Stimulated activated CD4-positive, alpha-beta T cell treated with anti-CD3 and anti-CD28 coated beads, Interleukin-4, amount 100 ng/mL, for 48 hours (primary cell): ENCODE measurements around the gene FREM1.

ENCODE experiments used
- DNase-seq, 2 donors: peaks; one replicate each; pipeline ENCODE4 v3.0.0-alpha.2; 2020; ENCODE audit warnings: low read depth in 2 of 2

FREM1 gene

GRCh38 chr9:14909601-14909960, 647 bp downstream of the FREM1 start:
- DNase-seq, result no peak

- DNase-seq, result no peak
Measured at GRCh38 chr9:14909181-14909580, 1.0 kb downstream of the FREM1 start.

GRCh38 chr9:14908295-14909180, 1.7 kb downstream of the FREM1 start:
- DNase-seq, result no peak

GRCh38 chr9:14907696-14908095, 2.5 kb downstream of the FREM1 start:
- no peak for DNase-seq

GRCh38 chr9:14907360-14907685, 2.9 kb downstream of the FREM1 start:
- no peak for DNase-seq

- DNase-seq, result no peak
Measured at GRCh38 chr9:14906644-14907359, 3.4 kb downstream of the FREM1 start.

- no peak for DNase-seq
Measured at GRCh38 chr9:14906000-14906399, 4.2 kb downstream of the FREM1 start.

- DNase-seq, result no peak
Measured at GRCh38 chr9:14903040-14903439, 7.2 kb downstream of the FREM1 start.

GRCh38 chr9:14902561-14902960, 7.7 kb downstream of the FREM1 start:
- no peak for DNase-seq

GRCh38 chr9:14899815-14900193, 10.4 kb downstream of the FREM1 start:
- no peak for DNase-seq

GRCh38 chr9:14899042-14899814, 11.0 kb downstream of the FREM1 start:
- DNase-seq, result no peak

- no peak for DNase-seq
Measured at GRCh38 chr9:14895806-14896205, 14.4 kb downstream of the FREM1 start.

GRCh38 chr9:14893280-14893679, 16.9 kb downstream of the FREM1 start:
- no peak for DNase-seq

GRCh38 chr9:14891332-14891731, 18.9 kb downstream of the FREM1 start:
- DNase-seq, result no peak

- DNase-seq, result no peak
Measured at GRCh38 chr9:14889451-14889850, 20.8 kb downstream of the FREM1 start.

GRCh38 chr9:14888875-14889274, 21.4 kb downstream of the FREM1 start:
- no peak for DNase-seq

- no peak for DNase-seq
Measured at GRCh38 chr9:14888272-14888671, 22.0 kb downstream of the FREM1 start.

GRCh38 chr9:14887149-14887548, 23.1 kb downstream of the FREM1 start:
- DNase-seq, result no peak

GRCh38 chr9:14883310-14883944, 26.8 kb downstream of the FREM1 start:
- DNase-seq, result no peak

GRCh38 chr9:14882090-14882489, 28.1 kb downstream of the FREM1 start:
- DNase-seq, result no peak

- DNase-seq, result no peak
Measured at GRCh38 chr9:14881006-14881405, 29.2 kb downstream of the FREM1 start.

- DNase-seq, result no peak
Measured at GRCh38 chr9:14870090-14870489, 40.1 kb downstream of the FREM1 start.
